ENCODE measurements around the gene SRGAP2C.
"Not testable (repeated sequence)": the region's sequence is repeated elsewhere in the genome, so short reads cannot be mapped to it uniquely, and the experiment has no call there.

GRCh38 chr1:121280699-121281317 is 96.0 kb downstream of the SRGAP2C start:
- TF ChIP-seq CTCF (IDR thresholded peaks at IDR 0.05); YY1 (IDR thresholded peaks at IDR 0.05; ENCODE audit: low read depth); ZBTB33 (IDR thresholded peaks at IDR 0.05; ENCODE audit: borderline replicate concordance, low read depth); RFX5 (IDR thresholded peaks at IDR 0.05; ENCODE audit: low read length); RAD21 (IDR thresholded peaks at IDR 0.05; ENCODE audit: low read length); CHD2 (IDR thresholded peaks at IDR 0.05; ENCODE audit: low read length, partially characterized antibody); MEF2A (IDR thresholded peaks at IDR 0.05; ENCODE audit: borderline replicate concordance, low read depth); PBX3 (IDR thresholded peaks at IDR 0.05); POLR2AphosphoS5 (IDR thresholded peaks at IDR 0.05; ENCODE audit: low read depth, low read length); JUND (IDR thresholded peaks at IDR 0.05); IRF3 (IDR thresholded peaks at IDR 0.05; ENCODE audit: low read depth, low read length); MAX (IDR thresholded peaks at IDR 0.05; ENCODE audit: low read depth); EP300 (IDR thresholded peaks at IDR 0.05; ENCODE audit: borderline replicate concordance in 1 of 2, low read depth in 1 of 2, low read length in 1 of 2): not testable (repeated sequence)
